ENCODE data around the gene SEMA6B.
A peak's percentile ranks its signal among the peaks of the same experiment; 100 is the strongest.
"Not testable (repeated sequence)": the region's sequence is repeated elsewhere in the genome, so short reads cannot be mapped to it uniquely, and the experiment has no call there.

Gene SEMA6B

DNA sequence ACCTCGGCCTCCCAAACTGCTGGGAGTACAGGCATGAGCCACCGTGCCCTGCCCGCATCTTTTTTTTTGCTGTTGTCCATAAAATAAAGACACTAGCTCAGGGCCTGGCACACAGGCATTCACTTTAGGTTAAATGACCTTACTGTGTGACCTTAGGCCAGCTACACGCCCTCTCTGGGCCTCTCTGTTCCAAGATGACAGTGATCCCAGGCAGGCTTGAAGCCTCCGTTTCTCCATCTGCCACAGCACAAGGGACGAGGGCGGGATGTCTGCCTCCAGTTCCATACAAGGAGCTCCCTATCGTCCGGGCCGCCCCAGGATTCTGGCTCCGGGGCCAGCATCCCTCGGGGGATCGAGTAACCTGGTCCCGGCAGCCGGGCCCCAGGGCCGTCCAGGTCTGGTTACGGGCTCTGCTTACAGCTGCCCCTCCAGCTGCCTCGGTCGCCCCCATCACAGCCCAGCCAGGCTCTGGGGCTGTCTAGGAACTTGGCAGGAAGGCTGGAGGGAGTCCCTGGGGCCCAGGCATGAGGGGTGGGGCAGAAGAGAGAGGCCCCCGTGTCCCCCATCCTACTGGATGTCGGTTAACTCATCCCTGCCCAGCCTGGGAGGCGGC, 11.9 kb upstream of the SEMA6B start:
- no peak for DNase-seq (ENCODE audit: low read depth)

DNA sequence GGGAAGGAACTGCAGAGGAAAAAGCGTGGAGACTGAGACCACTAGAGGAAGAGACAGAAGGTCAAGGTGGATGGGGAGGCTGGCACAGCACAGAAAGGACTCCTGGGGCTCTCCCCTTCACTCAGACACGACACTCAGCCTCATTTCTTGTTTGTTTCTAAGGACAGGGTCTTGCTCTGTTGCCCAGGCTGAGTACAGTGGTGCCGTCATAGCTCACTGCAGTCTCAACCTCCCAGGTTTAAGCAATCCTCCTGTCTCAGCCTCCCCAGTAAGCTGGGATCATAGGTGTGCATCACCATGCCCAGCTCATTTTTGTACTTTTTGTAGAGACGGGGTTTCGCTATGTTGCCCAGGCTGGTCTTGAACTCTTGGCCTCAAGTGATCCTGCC, 11.4 kb upstream of the SEMA6B start:
- no peak for DNase-seq (ENCODE audit: low read depth)

DNA sequence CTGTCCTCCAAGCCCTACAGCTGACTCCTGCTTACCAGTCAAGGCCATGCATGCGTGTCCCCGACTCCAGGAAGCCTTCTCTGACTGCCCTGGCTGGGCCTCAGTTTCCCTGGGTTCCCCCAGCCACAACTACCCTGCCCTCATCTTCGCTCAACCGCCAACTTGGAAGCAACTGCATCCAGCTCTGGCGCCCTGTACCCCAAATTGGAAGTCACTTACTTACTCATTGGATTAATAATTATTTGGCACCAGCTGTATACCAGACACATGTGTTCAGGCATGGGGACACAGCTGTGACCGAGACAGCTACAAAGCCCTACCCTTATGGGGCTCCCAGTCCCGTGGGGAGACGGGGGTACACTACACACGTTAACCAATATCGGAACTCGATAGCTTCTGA, 10.9 kb upstream of the SEMA6B start:
- no peak for DNase-seq (ENCODE audit: low read depth)

DNA sequence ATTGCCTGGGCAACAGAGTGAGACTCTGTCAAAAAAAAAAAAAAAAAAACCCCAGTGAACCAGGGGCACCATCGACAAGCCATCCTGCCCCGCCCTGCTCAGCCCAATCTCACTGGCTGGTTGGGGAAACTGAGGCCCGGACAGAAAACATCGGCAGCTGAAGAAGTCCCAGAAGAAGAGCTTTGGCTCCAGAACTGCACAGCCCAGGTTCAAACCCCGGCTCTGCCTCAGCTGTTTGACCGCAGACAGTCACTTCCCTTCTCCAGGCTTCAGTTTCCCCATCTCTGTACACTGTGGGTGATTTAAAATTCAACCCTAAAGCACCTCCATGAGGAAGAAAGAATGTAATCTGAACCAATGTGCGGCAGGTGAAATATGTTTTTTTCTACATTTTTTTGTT, 9.4 kb upstream of the SEMA6B start:
- no peak for DNase-seq (ENCODE audit: low read depth)

DNA sequence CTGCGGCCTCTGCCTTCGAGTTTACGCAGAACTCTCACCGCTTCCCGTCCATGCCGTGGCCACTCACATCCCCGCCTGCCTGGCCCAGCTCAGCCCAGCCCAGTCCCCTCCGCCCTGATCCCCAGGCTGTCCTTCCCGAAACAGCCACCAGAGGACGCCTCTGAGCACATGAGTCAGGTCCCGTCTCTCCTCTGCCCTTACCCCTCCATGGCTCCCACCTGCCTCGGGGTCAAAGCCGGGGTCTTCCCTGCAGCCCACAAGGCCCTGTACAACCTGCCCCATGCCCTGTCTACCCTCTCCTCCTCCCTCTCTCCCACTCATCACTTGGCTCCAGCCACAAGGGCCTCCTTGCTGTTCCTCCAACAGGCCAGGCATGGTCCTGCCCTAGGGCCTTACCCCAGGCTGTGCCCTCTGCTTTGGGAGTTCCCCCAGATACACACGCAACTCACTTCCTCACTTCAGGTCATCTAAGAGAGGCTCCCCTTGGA, 8.1 kb upstream of the SEMA6B start:
- DNase-seq (ENCODE audit: low read depth): peak; percentile 35

DNA sequence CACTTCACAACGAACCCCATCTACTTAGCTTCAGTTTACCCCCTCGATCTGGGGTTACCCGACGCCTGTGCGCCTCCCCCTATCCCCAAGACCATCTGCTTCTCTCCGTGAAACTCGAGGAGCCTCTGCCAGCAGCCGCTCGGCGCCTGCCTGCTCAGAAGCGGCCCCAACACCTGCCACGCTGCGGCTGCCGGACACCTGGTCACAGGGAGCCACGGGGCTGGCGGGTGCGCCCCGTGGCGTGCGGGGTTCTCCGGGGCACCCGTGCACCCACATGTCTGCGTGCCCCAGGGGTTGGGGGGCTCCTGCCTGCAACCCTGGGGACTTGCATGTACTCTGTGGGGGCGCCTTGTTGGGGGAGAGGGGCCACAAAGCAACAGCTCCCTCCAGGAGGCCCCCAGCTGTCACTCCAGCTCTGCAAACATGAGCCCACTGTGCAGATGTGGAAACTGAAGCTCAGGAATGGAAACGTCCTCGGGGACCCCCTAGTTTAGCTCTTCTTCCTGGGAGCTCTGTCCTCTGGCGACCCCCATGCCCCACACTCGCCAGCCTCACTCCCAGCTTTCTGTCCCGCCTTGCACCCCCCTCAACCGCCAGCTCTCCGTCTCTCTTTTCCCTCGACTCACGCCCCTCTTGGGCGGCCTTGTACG, 7.0 kb upstream of the SEMA6B start:
- no peak for DNase-seq (ENCODE audit: low read depth)

DNA sequence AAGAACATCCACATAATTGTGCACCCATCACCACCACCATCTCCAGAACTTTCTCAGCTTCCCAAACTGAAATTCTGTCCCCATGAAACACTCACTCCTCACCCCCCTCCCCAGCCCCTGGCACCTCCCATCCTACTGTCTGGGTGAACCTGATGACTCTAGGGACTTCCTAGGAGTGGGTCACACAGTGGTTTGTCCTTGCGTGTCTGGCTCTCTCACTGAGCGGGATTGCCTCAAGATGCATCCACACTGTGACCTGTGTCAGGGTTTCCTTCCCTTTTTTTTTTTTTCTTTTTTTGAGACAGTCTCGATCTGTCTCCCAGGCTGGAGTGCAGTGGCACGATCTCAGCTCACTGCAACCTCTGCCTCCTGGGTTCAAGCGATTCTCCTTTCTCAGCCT, 4.1 kb upstream of the SEMA6B start:
- DNase-seq (ENCODE audit: low read depth): not testable (repeated sequence)

DNA sequence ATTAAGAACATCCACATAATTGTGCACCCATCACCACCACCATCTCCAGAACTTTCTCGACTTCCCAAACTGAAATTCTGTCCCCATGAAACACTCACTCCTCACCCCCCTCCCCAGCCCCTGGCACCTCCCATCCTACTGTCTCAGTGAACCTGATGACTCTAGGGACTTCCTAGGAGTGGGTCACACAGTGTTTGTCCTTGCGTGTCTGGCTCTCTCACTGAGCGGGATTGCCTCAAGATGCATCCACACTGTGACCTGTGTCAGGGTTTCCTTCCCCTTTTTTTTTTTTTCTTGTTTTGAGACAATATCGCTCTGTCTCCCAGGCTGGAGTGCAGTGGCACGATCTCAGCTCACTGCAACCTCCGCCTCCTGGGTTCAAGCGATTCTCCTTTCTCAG, 2.6 kb upstream of the SEMA6B start:
- DNase-seq (ENCODE audit: low read depth): not testable (repeated sequence)

DNA sequence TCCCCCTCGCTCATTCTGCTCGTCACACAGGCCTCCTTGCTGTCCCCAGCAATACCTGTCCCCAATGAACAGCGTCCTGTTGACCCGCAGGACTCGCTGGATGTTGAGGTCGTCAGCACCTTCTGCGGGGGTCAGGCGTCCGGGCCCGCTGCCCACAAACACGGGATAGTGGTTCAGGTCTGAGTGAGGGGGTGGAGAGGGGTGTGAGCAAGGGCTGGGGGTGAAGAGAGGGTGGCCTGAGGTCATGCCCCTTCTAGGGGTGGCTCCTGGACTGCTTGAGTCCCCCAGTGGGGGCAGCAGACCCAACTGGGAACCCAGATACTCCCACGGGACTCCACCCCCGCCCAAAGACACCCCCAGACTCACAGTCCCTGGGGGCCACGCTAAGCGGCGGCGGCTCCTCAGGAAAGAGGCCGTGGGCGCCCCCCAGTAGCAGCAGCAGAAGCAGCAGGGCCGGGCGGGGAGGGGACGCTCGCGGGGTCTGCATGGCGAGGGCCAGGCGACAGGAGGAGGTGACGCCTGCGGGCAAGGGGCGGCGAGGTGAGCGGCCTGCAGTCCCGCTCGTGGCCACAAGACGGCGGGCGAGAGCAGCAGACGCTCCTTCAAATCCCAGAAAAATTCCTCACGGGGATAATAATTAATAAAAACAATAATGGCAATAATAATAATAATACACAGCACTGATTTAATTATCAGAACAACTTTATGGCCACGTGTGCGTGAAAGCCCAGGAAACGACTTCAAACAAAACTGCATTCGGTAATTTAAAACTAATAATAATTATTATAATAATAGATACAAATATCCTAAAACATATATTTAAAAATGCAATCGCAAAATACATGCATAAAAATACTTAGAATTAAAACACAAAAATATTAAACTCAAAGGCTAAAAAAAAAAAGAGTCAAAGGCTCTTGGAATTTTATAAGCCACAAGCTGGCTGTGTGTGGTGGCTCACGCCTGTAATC, 1.2 kb downstream of the SEMA6B start:
- peak; percentile 15 for DNase-seq (ENCODE audit: low read depth)

DNA sequence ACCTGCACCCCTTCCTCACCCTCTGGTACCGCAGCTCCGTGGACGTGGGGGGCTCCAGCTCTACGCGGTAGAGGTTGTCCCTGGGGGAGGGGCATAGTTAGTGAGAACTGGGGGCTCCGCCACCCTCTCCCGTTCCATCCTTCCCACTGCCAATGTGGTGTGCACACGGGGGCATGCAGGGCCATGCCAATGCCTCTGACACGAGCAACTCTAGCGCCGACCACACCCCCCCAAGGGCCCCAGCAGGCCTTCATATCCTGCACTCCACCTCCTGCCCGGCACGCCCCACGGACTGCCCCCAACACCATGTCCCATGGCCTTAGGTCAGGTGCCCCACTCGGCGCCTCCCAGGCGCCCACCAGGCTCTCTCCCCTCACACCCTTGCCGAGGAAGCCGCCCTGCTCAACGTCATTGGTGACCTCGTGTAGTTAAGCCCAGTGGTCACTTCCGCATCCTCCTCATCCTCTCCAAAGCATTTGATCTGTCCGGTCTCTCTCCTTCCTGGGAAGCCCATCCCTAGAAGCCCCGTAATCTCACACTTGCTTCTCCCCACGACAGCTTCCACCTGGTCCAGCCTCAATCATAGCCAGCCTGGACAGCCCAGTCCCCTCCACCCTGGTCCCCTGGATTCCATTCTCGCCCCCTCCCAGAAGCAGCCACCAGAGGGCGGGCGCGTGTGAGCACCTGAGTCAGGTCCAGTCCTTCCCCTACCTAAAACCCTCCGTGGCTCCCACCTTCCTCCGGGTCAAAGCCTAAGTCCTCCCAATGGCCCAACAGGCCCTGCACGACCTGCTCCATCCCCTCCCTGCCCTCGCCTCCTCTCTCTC, 2.1 kb downstream of the SEMA6B start:
- no peak for DNase-seq (ENCODE audit: low read depth)

DNA sequence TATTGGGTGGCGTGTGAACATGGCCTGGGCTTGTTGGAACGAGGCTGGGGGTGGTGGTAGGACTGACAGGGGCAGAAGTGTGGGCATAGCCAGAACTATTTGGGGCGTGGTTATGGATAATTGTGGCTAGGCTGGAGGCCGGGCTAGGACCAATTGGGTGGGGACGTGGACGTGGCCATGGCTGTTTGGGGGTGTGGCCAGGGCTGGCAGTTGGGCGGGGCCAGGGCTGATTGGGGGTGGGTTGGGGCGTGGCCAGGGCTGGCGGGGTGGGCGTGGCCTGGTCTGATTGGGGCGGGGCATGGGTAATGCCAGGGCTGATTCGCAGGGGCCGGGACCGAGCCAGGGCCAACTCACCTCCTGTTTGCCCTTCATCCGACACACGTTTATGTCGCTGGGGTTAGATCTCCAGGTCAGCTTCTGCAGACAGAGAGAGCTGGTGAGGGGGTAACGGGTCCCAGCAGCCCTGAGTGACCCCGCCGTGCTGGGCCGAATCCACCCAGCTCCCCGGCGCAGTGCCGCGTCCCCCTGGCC, 2.8 kb downstream of the SEMA6B start:
- no peak for DNase-seq (ENCODE audit: low read depth)

DNA sequence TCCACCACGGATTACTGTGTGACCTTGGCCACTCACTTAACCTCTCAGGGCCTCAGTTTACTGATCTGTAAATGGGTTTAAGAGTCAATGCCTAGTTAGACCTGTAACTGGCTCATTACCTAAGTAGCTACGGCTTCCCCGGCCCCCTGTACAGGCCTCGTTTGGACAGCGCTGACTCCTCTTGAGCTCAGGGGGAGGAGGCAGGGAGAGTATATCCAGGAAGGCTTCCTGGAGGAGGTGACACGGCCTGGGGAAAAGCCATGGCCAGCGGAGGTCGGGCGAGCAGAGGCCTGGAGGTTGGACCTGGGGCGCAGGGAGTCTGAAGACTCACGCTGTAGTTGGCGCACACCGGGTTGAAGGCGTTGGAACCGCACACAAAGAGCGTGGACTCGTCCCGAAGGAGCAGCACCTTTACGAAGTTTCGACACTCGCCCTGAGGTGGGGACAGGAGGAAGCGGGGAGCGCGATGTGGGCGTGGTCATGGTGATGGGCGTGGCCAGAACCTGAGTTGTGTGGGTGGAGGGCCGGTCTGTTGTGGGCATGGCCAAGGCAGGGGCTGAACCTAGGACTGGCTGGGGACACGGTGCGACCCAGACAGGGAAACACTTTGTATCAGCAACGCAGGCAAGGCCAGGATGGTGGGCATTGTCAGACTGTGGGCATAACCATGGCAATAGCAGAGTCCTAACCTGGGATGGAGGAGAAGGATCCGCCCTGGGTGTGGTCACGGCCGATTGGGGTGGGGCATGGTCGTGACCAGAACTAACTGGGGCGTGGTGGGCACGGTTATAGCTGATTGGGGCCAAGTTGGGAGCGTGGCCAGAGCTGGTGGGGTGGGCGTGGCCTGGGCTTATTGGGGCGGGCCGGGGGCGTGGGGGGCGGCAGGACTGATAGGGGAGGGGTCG, 3.6 kb downstream of the SEMA6B start:
- DNase-seq (ENCODE audit: low read depth): no peak

DNA sequence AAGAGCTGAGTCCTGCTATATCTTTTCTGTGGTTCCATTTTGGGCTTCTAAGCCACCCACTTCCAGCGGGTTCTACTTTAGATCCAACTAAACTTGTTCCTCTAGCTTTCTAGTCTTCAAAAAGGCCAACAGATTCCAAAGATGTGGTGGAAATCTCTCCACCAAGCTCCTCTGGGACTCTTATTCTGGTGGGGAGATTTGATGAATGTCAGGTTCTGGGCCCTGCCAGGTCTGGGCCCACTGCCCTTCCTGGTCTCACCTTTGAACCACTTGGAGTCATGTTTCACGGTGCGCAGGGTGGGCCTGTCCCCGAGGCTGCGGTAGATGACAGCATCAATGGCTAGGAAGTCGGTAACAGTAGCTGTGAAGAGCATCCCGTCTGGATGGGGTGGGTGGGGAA, 4.8 kb downstream of the SEMA6B start:
- DNase-seq (ENCODE audit: low read depth): no peak

DNA sequence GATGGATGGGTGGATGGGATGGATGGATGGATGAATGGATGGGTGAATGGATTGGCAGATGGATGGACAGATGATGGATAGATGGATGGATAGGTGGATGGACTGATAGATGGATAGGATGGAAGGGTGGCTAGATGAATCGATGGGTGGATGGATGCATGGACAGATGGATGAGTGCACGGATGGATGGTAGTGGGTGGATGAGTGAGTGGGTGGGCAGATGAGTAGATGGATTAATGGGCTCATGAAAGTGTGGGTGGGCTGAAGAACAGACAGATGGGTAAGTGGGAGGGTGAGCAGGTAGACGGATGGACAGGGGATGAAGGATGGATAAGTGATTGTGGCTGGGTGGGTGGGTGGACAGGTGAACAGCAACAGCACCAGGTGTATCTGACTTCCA, 5.7 kb downstream of the SEMA6B start:
- no peak for DNase-seq (ENCODE audit: low read depth)

DNA sequence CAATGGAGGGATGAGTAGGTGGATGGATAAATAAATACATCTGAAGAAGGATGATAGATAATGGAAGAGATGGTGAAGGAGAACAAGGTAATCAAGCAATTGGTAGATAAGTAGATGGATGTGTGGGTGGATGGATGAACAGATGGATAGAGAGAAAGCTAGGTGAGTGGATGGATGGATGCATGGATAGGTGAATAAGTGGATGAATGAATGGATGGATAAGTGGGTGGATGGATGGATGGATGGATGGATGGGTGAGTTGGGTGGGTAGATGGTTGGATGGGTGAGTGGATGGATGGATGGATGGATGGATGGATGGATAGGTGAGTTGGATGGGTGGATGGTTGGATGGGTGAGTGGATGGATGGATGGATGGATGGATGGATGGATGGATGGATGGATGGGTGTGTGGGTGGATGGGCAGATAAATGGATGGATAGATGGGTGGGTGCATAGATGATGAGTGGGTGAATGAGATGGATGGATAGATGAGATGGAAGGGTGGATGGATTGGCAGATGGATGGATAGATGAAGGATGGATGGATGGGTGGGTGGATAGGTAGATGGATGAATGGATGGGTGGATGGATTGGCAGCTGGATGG, 6.3 kb downstream of the SEMA6B start:
- DNase-seq (ENCODE audit: low read depth): no peak

DNA sequence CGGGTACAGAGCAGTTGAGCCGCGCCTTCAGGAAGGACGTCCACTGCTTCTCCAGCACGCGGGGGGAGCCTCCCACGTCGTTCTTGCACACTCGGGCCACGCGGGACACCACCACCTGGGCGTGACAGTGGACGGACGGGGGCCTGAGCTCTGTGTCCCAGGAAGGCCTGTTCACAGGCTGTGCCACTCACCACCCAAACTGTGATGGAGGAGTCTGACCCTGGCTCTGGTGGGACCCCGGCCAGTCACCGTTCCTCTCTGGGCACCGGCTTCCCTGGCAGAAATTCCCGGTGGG, 7.0 kb downstream of the SEMA6B start:
- DNase-seq (ENCODE audit: low read depth): no peak

DNA sequence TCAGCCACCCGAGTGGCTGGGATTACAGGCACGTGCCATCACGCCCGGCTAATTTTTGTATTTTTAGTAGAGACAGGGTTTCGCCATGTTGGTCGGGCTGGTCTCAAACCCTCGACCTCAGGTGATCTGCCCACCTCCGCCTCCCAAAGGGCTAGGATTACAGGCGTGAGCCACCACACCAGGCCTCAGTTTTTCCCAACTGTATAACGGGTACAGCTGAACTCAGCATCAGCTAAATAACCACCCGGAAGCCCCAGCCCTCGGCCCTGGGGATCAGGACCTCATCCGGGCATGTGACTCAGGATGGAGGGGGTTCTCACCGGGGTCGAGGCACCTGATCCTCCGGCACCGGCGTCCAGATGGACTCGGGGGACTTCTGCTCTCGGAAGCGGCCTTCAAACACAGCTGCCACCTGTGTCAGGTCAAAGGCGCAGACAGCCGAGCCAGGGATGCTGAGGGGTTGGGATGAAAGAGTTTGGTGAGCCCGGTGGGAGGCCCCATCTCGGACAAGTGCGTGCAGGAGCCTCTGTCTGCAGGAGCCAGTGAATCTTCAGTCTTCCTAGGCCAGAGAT, 8.9 kb downstream of the SEMA6B start:
- DNase-seq (ENCODE audit: low read depth): no peak

DNA sequence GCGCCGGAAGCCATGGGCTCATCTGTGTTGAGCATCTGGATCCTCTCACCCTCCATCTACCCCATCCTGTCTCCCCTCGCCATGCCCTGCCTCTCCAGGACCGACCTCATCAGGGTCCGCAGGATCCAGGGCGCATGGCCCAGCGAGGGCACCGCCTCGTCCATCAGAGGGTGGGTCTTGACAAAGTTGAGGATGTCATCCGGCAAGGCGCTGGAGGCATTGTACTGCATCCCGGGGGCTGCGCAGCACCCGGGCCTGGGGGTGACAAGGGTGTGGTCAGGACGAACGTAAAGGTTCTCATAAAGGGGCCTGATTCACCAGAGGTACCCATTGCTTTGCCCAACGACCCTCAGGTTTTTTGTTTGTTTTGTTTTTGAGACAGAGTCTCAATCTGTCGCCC, 9.5 kb downstream of the SEMA6B start:
- no peak for DNase-seq (ENCODE audit: low read depth)

DNA sequence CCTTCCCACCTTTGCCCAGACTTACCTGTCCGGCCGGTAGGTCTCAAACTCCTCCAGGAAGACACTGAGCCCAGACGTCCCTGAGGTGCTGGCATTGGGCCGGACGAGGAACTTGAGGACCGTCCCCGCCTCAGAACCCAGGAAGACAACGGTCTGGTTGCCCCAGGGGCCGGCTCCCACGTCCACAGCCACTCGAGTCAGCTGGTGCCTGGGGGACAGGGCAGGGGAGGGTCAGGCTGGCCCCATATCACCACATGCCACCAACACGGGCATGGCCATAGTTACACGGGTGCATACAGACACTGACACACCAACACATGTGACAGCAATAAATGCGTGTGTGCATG, 11.3 kb downstream of the SEMA6B start:
- no peak for DNase-seq (ENCODE audit: low read depth)
